Esophagus muscularis mucosa (tissue), 3 donors: ENCODE measurements around the gene POFUT2.

ENCODE experiments used
- POLR2A ChIP-seq: fragments of 450-650 bp; IDR thresholded peaks from one replicate; pipeline ENCODE4 v1.6.1; 2017; ENCODE audit warnings: antibody characterized with exemption, moderate library complexity, mild to moderate bottlenecking, low read depth
- TF ChIP-seq, protein P1 (sequence below), 3 experiments: fragments of 200-600 bp in 2 of 3; fragments of 450-650 bp in 1 of 3; sonication (generic) in 2 of 3; IDR thresholded peaks; one replicate each; pipeline ENCODE4 v1.5.1; 2017 to 2019; ENCODE audit warnings: antibody characterized with exemption in 3 of 3, mild to moderate bottlenecking in 2 of 3, moderate library complexity in 1 of 3

DNA sequence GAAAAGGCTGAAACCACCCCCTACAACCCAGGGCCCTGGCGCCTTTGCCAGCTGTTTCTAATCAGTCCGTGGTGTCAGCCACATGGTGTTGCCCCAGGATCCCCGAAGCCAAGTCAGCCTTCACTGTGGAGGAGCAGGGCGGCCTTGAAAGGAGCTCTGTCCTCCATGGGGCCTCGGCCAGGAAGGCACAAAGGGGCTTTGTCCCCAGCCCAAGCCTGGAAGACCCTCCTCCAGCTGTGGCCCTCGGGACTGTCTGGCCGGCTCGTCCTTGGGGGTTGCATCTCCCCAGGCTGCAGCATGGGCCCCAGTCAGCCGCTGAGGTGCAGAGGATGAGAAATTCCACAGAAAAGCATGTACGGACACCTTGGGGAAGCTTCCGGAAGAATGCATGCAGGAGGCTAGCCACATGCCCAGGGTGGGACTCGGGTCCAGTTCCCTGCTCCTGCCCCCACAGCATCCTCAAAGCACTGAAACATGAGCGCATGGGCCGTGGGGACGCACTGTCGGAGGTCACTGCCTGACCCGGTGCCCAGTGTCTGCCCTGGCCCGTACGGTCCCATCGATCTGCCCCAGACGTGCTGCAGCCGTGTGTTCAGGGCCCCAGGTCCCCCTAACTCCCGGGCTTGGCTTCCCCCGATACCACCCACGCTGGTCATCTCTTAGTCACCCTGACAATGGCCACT lies 38.6 kb upstream of the POFUT2 start:
- no peak for TF ChIP-seq POLR2A
- TF ChIP-seq, protein P1, sequence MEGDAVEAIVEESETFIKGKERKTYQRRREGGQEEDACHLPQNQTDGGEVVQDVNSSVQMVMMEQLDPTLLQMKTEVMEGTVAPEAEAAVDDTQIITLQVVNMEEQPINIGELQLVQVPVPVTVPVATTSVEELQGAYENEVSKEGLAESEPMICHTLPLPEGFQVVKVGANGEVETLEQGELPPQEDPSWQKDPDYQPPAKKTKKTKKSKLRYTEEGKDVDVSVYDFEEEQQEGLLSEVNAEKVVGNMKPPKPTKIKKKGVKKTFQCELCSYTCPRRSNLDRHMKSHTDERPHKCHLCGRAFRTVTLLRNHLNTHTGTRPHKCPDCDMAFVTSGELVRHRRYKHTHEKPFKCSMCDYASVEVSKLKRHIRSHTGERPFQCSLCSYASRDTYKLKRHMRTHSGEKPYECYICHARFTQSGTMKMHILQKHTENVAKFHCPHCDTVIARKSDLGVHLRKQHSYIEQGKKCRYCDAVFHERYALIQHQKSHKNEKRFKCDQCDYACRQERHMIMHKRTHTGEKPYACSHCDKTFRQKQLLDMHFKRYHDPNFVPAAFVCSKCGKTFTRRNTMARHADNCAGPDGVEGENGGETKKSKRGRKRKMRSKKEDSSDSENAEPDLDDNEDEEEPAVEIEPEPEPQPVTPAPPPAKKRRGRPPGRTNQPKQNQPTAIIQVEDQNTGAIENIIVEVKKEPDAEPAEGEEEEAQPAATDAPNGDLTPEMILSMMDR (IDR thresholded peaks at IDR 0.05), result no peak
